ENCODE data around the gene EIPR1.

GRCh38 chr2:3169106-3169870 is 208.3 kb downstream of the EIPR1 start:
- TF ChIP-seq CTCF (IDR thresholded peaks at IDR 0.05; ENCODE audit: insufficient read depth, low read length, poor library complexity, severe bottlenecking) (no peak), EZH2phosphoT487 (conservative IDR thresholded peaks at IDR 0.05; ENCODE audit: low read length) (no peak)
